Suppressor macrophage treated with lipopolysaccharide for 4 hours (primary cell): ENCODE data around the gene HBG1.
"Not testable (repeated sequence)": the region's sequence is repeated elsewhere in the genome, so short reads cannot be mapped to it uniquely, and the experiment has no call there.

ENCODE experiments used
- DNase-seq: peaks from one replicate; pipeline ENCODE4 v3.0.0-alpha.2; 2020

Gene HBG1

GRCh38 chr11:5276697-5277096, 27.0 kb upstream of the HBG1 start:
- DNase-seq = no peak

GRCh38 chr11:5275369-5276110, 25.9 kb upstream of the HBG1 start:
- no peak for DNase-seq

GRCh38 chr11:5274395-5274794, 24.7 kb upstream of the HBG1 start:
- no peak for DNase-seq

GRCh38 chr11:5272395-5273017, 22.8 kb upstream of the HBG1 start:
- DNase-seq = no peak

- no peak for DNase-seq
Observed at GRCh38 chr11:5269715-5270147, 20.1 kb upstream of the HBG1 start, which contains the start of gene HBE1. TSS of gene HBE1 (minus strand) at chr11:5269945. CDS start at chr11:5269890, 55 bp downstream.

- no peak for DNase-seq
Observed at GRCh38 chr11:5267033-5267563, 17.4 kb upstream of the HBG1 start.

GRCh38 chr11:5266609-5267008, 17.0 kb upstream of the HBG1 start:
- no peak for DNase-seq

GRCh38 chr11:5265832-5266231, 16.2 kb upstream of the HBG1 start:
- no peak for DNase-seq

GRCh38 chr11:5258543-5259262, 9.0 kb upstream of the HBG1 start:
- no peak for DNase-seq

GRCh38 chr11:5257296-5257695, 7.6 kb upstream of the HBG1 start:
- no peak for DNase-seq

- DNase-seq = not testable (repeated sequence)
Observed at GRCh38 chr11:5254646-5255413, 5.2 kb upstream of the HBG1 start, which contains the start of gene HBG2. TSS of gene HBG2 (minus strand) at chr11:5254781. CDS start at chr11:5254728, 53 bp downstream.

- DNase-seq = not testable (repeated sequence)
Observed at GRCh38 chr11:5254023-5254422, 4.4 kb upstream of the HBG1 start.

- DNase-seq = not testable (repeated sequence)
Observed at GRCh38 chr11:5253440-5253839, 3.8 kb upstream of the HBG1 start.

GRCh38 chr11:5252919-5253265, 3.2 kb upstream of the HBG1 start:
- no peak for DNase-seq

GRCh38 chr11:5252192-5252918, 2.7 kb upstream of the HBG1 start:
- DNase-seq = no peak

- no peak for DNase-seq
Observed at GRCh38 chr11:5251746-5252145, 2.1 kb upstream of the HBG1 start.

- DNase-seq = no peak
Observed at GRCh38 chr11:5250543-5251204, 1.0 kb upstream of the HBG1 start.

GRCh38 chr11:5248498-5248897, 1.2 kb downstream of the HBG1 start:
- DNase-seq = not testable (repeated sequence)

GRCh38 chr11:5247472-5248192, 2.0 kb downstream of the HBG1 start:
- no peak for DNase-seq

- no peak for DNase-seq
Observed at GRCh38 chr11:5246772-5247471, 2.7 kb downstream of the HBG1 start.
